Measurements from ENCODE around the gene ZNF516. TPM values are rescaled to one million over a fixed set of nuclear protein-coding genes. Genes with fewer than 3 reads are reported as not detected.

ZNF516 gene
- total and polyA plus RNA-seq, 10 of the 15 experiments (the other 5 are each of a cell fraction or from before 2014, with no cell fraction given), result 2.0 to 32.0 (median 8.3) TPM

DNA sequence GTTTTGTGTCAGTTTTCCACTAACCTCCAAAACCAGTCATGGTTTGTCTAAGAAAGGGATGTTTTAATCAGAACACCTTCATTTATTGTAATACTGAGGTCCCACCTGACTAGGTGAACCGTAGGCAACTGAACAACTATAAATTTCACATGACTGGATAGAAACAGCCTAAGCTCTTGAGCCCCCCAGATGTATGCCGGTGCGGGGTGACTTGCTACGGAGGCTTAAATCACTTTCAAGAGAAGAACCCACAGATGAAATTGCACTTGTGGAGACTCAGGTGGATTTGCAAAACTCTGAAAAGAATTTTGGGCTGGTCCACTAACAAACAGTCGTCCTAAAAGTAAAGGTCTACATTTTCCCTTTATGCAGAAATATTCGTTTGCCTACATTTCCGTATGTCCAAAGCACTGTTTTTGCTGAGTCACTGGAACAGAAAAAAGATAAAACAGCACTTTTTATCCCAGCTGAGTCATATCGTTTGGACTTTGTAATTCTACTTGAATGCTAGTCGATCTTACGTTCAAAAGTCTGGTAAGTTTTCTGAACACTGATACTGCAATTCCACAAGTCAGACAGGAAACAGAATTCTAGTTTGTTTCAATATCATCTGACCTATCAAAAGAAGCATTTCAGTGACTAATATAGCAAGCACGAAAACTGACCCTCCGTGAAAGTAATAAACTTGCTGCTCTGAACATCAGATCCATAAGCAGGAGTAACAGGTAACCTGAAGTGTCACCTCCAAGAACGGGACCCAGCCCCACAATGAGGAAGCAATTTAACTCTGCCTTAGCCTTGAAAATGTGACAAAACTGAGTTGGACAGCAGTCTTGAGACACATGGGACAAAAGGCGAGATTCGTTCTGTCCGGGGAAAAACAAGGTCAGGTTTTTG is 18.1 kb downstream of the ZNF516 start:
- RAD21 ChIA-PET (ENCODE audit: unreplicated experiment), result interaction anchor here (1.3 to 1.6 kb wide), 2 partner anchors 8 to 11 kb away, joined by 5 to 6 read pairs; no protein-coding TSS in a partner anchor
- DNase-seq (ENCODE audit: low read depth, low spot score), result no peak
- Histone ChIP-seq H3K9ac (ENCODE audit: control insufficient read depth, insufficient read depth, low read length) (peak overlapping the region; percentile 72), H3K27ac (ENCODE audit: control insufficient read depth, insufficient read depth) (peak overlapping the region; percentile 83), H2AFZ (ENCODE audit: control insufficient read depth, low read depth, low read length) (peak overlapping the region; percentile 13), H3K79me2 (ENCODE audit: control insufficient read depth, insufficient read depth, low read length) (peaks cover 87% of the 10 kb centered on the region), H4K20me1 (ENCODE audit: control insufficient read depth, insufficient read depth) (peaks cover 2% of the 10 kb centered on the region; the same call in 1 of the 2 replicates), H3K27me3 (replicated peaks in 1 of 2; ENCODE audit: control insufficient read depth in 2 of 2, insufficient read depth in 2 of 2, low read length in 1 of 2) (no peaks in the 10 kb centered on the region), H3K4me1 (ENCODE audit: control insufficient read depth, insufficient read depth, low read length) (peaks cover 24% of the 10 kb centered on the region), H3K36me3 (ENCODE audit: control insufficient read depth in 2 of 2, insufficient read depth in 2 of 2, low read length in 1 of 2) (peaks cover 2 to 6% of the 10 kb centered on the region in 2 experiments; a peak in 2 of 4 replicates), H3K4me2 (ENCODE audit: control insufficient read depth, insufficient read depth) (peak overlapping the region; percentile 98), H3K9me3 (replicated peaks; ENCODE audit: control insufficient read depth, insufficient read depth, low read length) (no peaks in the 10 kb centered on the region), H3K4me3 (peak overlapping the region; percentile 54)
- BruUV-seq (replicated peaks), result TSS peak; percentile 18
- ATAC-seq, result peak; percentile 81
- in situ Hi-C loops (cut with MboI), result loop anchor here (10.0 kb wide), 1 partner anchor 648 kb away; no protein-coding TSS in a partner anchor
- POLR2A ChIA-PET, result interaction anchor here (1.1 kb wide), 1 partner anchor 16 kb away, joined by 4 read pairs; no protein-coding TSS in a partner anchor
- CTCF ChIA-PET, result interaction anchor here (1.0 to 1.5 kb wide), 2 partner anchors 8 to 12 kb away, joined by 3 to 5 read pairs; no protein-coding TSS in a partner anchor
- no peak for FAIRE-seq
- SMC1A ChIA-PET (ENCODE audit: uncharacterized antibody, unreplicated experiment), result interaction anchor here (0.8 to 2.1 kb wide), 6 partner anchors 9 to 77 kb away, joined by 3 to 6 read pairs (median 4); no protein-coding TSS in a partner anchor
- intact Hi-C loops (cut with micrococcal nuclease; ENCODE audit: unreplicated experiment), result no loop called here
- 15% methylated on average over 16 of the region's 16 CpGs for WGBS (ENCODE audit: insufficient coverage, insufficient replicate concordance, low lambda C conversion rate, missing lambda C conversion rate)
- TF ChIP-seq NFYB (IDR thresholded peaks at IDR 0.05; ENCODE audit: insufficient read depth, low read depth, low read length) (0 out of 2 replicates have a peak, but pooled peaks have one; percentile 8), MXI1 (IDR thresholded peaks at IDR 0.05; ENCODE audit: low read depth, low read length) (peak; percentile 4; the same call in 1 of the 2 replicates), YY1 (IDR thresholded peaks at IDR 0.05; ENCODE audit: low read depth, low read length) (no peak), SPI1 (IDR thresholded peaks at IDR 0.05; ENCODE audit: borderline replicate concordance, insufficient read depth, low read depth, low read length) (no peak), POLR2A (IDR thresholded peaks at IDR 0.05; ENCODE audit: low read depth, low read length) (peak; percentile 38; the same call in 1 of the 2 replicates), JUNB (IDR thresholded peaks at IDR 0.05) (peak; percentile 40), MYC (IDR thresholded peaks at IDR 0.05; ENCODE audit: insufficient read depth, insufficient read length, insufficient replicate concordance, low read length, severe bottlenecking) (no peak), BHLHE40 (IDR thresholded peaks at IDR 0.05; ENCODE audit: borderline replicate concordance in 1 of 2, low read depth in 2 of 2, low read length in 1 of 2) (no peak), CREB1 (IDR thresholded peaks at IDR 0.05; ENCODE audit: low read depth) (no peak), BACH1 (IDR thresholded peaks at IDR 0.05; ENCODE audit: borderline replicate concordance) (peak; percentile 98), LARP7 (IDR thresholded peaks at IDR 0.05) (no peak), ZNF274 (IDR thresholded peaks at IDR 0.05; ENCODE audit: insufficient read depth, insufficient read length) (no peak), ZNF622 (IDR thresholded peaks at IDR 0.05) (no peak), CEBPB (IDR thresholded peaks at IDR 0.05; ENCODE audit: borderline replicate concordance in 1 of 2, low read depth in 2 of 2, low read length in 2 of 2) (no peak), CBX5 (IDR thresholded peaks at IDR 0.05; ENCODE audit: low read depth) (no peak)
- TF ChIP-seq, protein P1, sequence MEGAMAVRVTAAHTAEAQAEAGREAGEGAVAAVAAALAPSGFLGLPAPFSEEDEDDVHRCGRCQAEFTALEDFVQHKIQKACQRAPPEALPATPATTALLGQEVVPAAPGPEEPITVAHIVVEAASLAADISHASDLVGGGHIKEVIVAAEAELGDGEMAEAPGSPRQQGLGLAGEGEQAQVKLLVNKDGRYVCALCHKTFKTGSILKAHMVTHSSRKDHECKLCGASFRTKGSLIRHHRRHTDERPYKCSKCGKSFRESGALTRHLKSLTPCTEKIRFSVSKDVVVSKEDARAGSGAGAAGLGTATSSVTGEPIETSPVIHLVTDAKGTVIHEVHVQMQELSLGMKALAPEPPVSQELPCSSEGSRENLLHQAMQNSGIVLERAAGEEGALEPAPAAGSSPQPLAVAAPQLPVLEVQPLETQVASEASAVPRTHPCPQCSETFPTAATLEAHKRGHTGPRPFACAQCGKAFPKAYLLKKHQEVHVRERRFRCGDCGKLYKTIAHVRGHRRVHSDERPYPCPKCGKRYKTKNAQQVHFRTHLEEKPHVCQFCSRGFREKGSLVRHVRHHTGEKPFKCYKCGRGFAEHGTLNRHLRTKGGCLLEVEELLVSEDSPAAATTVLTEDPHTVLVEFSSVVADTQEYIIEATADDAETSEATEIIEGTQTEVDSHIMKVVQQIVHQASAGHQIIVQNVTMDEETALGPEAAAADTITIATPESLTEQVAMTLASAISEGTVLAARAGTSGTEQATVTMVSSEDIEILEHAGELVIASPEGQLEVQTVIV (IDR thresholded peaks at IDR 0.05; ENCODE audit: borderline replicate concordance, partially characterized antibody), result no peak
- TF ChIP-seq, protein P2, sequence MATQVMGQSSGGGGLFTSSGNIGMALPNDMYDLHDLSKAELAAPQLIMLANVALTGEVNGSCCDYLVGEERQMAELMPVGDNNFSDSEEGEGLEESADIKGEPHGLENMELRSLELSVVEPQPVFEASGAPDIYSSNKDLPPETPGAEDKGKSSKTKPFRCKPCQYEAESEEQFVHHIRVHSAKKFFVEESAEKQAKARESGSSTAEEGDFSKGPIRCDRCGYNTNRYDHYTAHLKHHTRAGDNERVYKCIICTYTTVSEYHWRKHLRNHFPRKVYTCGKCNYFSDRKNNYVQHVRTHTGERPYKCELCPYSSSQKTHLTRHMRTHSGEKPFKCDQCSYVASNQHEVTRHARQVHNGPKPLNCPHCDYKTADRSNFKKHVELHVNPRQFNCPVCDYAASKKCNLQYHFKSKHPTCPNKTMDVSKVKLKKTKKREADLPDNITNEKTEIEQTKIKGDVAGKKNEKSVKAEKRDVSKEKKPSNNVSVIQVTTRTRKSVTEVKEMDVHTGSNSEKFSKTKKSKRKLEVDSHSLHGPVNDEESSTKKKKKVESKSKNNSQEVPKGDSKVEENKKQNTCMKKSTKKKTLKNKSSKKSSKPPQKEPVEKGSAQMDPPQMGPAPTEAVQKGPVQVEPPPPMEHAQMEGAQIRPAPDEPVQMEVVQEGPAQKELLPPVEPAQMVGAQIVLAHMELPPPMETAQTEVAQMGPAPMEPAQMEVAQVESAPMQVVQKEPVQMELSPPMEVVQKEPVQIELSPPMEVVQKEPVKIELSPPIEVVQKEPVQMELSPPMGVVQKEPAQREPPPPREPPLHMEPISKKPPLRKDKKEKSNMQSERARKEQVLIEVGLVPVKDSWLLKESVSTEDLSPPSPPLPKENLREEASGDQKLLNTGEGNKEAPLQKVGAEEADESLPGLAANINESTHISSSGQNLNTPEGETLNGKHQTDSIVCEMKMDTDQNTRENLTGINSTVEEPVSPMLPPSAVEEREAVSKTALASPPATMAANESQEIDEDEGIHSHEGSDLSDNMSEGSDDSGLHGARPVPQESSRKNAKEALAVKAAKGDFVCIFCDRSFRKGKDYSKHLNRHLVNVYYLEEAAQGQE (IDR thresholded peaks at IDR 0.05; ENCODE audit: low read depth, low read length), result peak; percentile 49; the same call in 1 of the 2 replicates

Measured in GM12878 (cell line).